ENCODE data around the gene RHBDD3.
"Not testable (repeated sequence)": the region's sequence is repeated elsewhere in the genome, so short reads cannot be mapped to it uniquely, and the experiment has no call there.

Gene RHBDD3

GRCh38 chr22:29253561-29254285, 14.1 kb downstream of the RHBDD3 start:
- Mint-ChIP-seq H3K9me3 (no peaks in the 10 kb centered on the region), H3K4me1 (no peaks in the 10 kb centered on the region), H3K27ac (no peak overlapping the region), H3K4me3 (no peak overlapping the region), H3K36me3 (ENCODE audit: low read depth) (peaks cover 3% of the 10 kb centered on the region), H3K27me3 (ENCODE audit: low read depth) (no peaks in the 10 kb centered on the region)
- TF ChIP-seq CTCF (IDR thresholded peaks at IDR 0.05; ENCODE audit: unreplicated experiment in 3 of 3) = no peak

- TF ChIP-seq CTCF (IDR thresholded peaks at IDR 0.05; ENCODE audit: unreplicated experiment in 3 of 3) = no peak
- no peaks in the 10 kb centered on the region for H3K4me1 Mint-ChIP-seq
- H3K27me3 Mint-ChIP-seq (ENCODE audit: low read depth) = no peaks in the 10 kb centered on the region
- H3K27ac Mint-ChIP-seq = no peak overlapping the region
- no peak overlapping the region for H3K4me3 Mint-ChIP-seq
- peaks cover 3% of the 10 kb centered on the region for H3K36me3 Mint-ChIP-seq (ENCODE audit: low read depth)
- H3K9me3 Mint-ChIP-seq = no peaks in the 10 kb centered on the region
Observed at GRCh38 chr22:29251981-29252911, 15.5 kb downstream of the RHBDD3 start.

- Mint-ChIP-seq H3K4me1 (no peaks in the 10 kb centered on the region), H3K9me3 (no peaks in the 10 kb centered on the region), H3K36me3 (ENCODE audit: low read depth) (peaks cover 5% of the 10 kb centered on the region), H3K27ac (no peak overlapping the region), H3K4me3 (no peak overlapping the region), H3K27me3 (ENCODE audit: low read depth) (no peaks in the 10 kb centered on the region)
- no peak for TF ChIP-seq CTCF (IDR thresholded peaks at IDR 0.05; ENCODE audit: unreplicated experiment in 3 of 3)
Observed at GRCh38 chr22:29251265-29251664, 16.5 kb downstream of the RHBDD3 start.

- not testable (repeated sequence) for H3K27ac Mint-ChIP-seq; H3K4me3 Mint-ChIP-seq; H3K4me1 Mint-ChIP-seq; H3K27me3 Mint-ChIP-seq (ENCODE audit: low read depth)
- Mint-ChIP-seq H3K9me3 (peaks cover 11% of the 10 kb centered on the region), H3K36me3 (ENCODE audit: low read depth) (peaks cover 19% of the 10 kb centered on the region)
Observed at GRCh38 chr22:29247891-29248290, 19.9 kb downstream of the RHBDD3 start.

- Mint-ChIP-seq H3K4me3 (no peak overlapping the region), H3K27me3 (ENCODE audit: low read depth) (peaks cover 5% of the 10 kb centered on the region), H3K4me1 (peaks cover 4% of the 10 kb centered on the region), H3K9me3 (peaks cover 27% of the 10 kb centered on the region), H3K36me3 (ENCODE audit: low read depth) (peaks cover 40% of the 10 kb centered on the region), H3K27ac (peak overlapping the region in 1 of 3 experiments; percentile 21)
- peak; percentile 91 to 98 (median 98) for TF ChIP-seq CTCF (IDR thresholded peaks at IDR 0.05; ENCODE audit: unreplicated experiment in 3 of 3)
Observed at GRCh38 chr22:29245626-29246385, 22.0 kb downstream of the RHBDD3 start.

Data from nephron (organoid).